Thyroid gland (tissue), 4 donors: ENCODE data around the gene HILPDA.

Source experiments
- POLR2A ChIP-seq, 2 donors: fragments of 450-650 bp; IDR thresholded peaks; one replicate each; pipeline ENCODE4 v1.6.1; 2017; ENCODE audit warnings: antibody characterized with exemption in 2 of 2, mild to moderate bottlenecking in 2 of 2, moderate library complexity in 1 of 2
- TF ChIP-seq, protein P1 (sequence below), 6 experiments: fragments of 200-600 bp in 3 of 6; fragments of 450-650 bp in 3 of 6; sonication (generic) in 3 of 6; IDR thresholded peaks; one replicate each; pipeline ENCODE4 v1.5.1; 2016 to 2019; ENCODE audit warnings: antibody characterized with exemption in 6 of 6, mild to moderate bottlenecking in 2 of 6, inconsistent platforms in 1 of 6, moderate library complexity in 1 of 6

DNA sequence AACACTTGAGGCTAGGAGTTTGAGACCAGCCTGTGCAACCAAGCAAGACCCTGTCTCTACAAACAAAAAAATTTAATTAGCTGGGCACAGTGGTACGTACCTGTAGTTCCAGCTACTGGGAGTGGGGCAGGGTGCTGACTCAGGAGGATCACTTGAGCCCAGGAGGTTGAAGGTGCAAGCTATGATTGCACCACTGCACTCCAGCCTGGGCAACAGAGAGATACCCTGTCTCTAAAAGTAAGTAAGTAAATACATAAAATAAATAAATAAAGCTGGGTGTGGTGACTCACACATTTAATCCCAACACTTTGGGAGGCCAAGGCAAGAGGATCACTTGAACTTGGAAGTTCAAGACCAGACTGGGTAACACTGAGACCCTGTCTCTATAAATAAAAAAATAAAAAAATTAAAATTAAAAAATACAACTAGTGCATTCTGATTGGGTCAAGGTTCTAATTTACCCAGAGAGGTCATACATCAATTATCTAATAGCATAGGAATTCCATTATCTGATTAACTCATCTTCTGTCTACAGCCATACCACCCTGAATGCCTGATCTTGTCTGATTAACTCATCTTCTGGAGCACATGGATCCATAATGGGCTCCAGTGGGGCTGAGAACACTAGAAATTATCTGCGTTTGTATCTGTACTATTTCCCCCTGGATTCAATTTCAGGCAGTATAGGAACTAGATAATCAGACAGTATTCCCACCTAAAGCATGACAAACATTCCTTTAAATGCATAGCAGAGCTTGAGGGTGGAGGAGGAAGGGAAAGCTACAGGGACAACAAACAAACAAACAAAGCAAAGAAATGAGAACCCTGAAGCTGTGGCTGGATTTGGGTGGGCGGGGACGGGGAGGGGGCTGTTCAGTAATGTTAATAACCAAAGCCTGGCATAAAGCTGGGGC lies 21.0 kb upstream of the HILPDA start:
- TF ChIP-seq, protein P1, sequence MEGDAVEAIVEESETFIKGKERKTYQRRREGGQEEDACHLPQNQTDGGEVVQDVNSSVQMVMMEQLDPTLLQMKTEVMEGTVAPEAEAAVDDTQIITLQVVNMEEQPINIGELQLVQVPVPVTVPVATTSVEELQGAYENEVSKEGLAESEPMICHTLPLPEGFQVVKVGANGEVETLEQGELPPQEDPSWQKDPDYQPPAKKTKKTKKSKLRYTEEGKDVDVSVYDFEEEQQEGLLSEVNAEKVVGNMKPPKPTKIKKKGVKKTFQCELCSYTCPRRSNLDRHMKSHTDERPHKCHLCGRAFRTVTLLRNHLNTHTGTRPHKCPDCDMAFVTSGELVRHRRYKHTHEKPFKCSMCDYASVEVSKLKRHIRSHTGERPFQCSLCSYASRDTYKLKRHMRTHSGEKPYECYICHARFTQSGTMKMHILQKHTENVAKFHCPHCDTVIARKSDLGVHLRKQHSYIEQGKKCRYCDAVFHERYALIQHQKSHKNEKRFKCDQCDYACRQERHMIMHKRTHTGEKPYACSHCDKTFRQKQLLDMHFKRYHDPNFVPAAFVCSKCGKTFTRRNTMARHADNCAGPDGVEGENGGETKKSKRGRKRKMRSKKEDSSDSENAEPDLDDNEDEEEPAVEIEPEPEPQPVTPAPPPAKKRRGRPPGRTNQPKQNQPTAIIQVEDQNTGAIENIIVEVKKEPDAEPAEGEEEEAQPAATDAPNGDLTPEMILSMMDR (IDR thresholded peaks at IDR 0.05), result no peak
- TF ChIP-seq POLR2A (IDR thresholded peaks at IDR 0.05), result no peak
